ENCODE measurements around the gene EIPR1. TPM values are rescaled to one million over a fixed set of nuclear protein-coding genes. Genes with fewer than 3 reads are reported as not detected.

The EIPR1 gene
- total and polyA plus RNA-seq, 2 donors (not counting 3 experiments of a cell fraction or from before 2014, with no cell fraction given): 30.8 to 57.3 TPM

DNA sequence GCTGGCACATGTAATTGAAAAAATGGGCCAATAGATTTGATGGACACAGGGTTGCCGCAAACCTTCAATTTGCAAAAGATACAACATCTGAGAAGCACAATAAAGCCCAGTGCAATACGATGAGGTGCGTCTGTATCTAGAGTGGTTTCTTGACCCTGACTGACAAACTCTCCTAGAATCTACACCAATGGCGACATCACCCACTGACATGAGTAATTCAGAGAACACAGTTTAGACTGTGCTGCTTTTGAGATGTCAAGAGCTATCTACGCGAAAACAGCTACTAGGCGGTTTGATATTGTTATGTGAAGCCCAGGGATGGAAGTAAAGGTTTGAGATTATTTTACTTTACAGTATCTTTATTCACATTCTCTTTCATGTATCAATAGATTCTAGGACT is 104.9 kb downstream of the EIPR1 start:
- no peaks in the 10 kb centered on the region for H3K9me1 ChIP-seq (replicated peaks; ENCODE audit: control insufficient read depth, extremely low read depth, insufficient read depth, low read length)
- FAIRE-seq: peak; percentile 59
- POLR2A ChIA-PET: no interaction called here

More for the DNA sequence above, 104.9 kb downstream of the EIPR1 start:
- TF ChIP-seq, protein P1, sequence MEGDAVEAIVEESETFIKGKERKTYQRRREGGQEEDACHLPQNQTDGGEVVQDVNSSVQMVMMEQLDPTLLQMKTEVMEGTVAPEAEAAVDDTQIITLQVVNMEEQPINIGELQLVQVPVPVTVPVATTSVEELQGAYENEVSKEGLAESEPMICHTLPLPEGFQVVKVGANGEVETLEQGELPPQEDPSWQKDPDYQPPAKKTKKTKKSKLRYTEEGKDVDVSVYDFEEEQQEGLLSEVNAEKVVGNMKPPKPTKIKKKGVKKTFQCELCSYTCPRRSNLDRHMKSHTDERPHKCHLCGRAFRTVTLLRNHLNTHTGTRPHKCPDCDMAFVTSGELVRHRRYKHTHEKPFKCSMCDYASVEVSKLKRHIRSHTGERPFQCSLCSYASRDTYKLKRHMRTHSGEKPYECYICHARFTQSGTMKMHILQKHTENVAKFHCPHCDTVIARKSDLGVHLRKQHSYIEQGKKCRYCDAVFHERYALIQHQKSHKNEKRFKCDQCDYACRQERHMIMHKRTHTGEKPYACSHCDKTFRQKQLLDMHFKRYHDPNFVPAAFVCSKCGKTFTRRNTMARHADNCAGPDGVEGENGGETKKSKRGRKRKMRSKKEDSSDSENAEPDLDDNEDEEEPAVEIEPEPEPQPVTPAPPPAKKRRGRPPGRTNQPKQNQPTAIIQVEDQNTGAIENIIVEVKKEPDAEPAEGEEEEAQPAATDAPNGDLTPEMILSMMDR (IDR thresholded peaks at IDR 0.05; ENCODE audit: extremely low read depth in 1 of 2, insufficient read depth in 1 of 2, low read depth in 1 of 2, low read length in 2 of 2): no peak
- TF ChIP-seq GATA2 (IDR thresholded peaks at IDR 0.05; ENCODE audit: insufficient read depth, insufficient read length, low read depth, low read length): no peak
- no peak for TF ChIP-seq EZH2 (IDR thresholded peaks at IDR 0.05; ENCODE audit: borderline replicate concordance, low read depth, low read length, severe bottlenecking)
- no peak for TF ChIP-seq FOS (IDR thresholded peaks at IDR 0.05; ENCODE audit: borderline replicate concordance, insufficient read depth, low read length)
- no peak for TF ChIP-seq MYC (IDR thresholded peaks at IDR 0.05; ENCODE audit: low read depth, low read length)
- no peak for TF ChIP-seq JUN (IDR thresholded peaks at IDR 0.05; ENCODE audit: borderline replicate concordance, insufficient read depth, insufficient read length, low read depth)
- TF ChIP-seq, protein P2, sequence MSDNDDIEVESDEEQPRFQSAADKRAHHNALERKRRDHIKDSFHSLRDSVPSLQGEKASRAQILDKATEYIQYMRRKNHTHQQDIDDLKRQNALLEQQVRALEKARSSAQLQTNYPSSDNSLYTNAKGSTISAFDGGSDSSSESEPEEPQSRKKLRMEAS (IDR thresholded peaks at IDR 0.05; ENCODE audit: insufficient read depth, insufficient read length): no peak
- no peak for TF ChIP-seq POLR2AphosphoS5 (IDR thresholded peaks at IDR 0.05; ENCODE audit: insufficient read depth, low read depth, low read length)
- TF ChIP-seq POLR2A (IDR thresholded peaks at IDR 0.05; ENCODE audit: low read depth, low read length): no peak
- Histone ChIP-seq H3K4me3 (replicated peaks in 1 of 3; ENCODE audit: insufficient read depth in 1 of 3, low read depth in 1 of 3, low read length in 3 of 3) (no peak overlapping the region), H2AFZ (ENCODE audit: low read depth, low read length) (no peak overlapping the region), H3K36me3 (ENCODE audit: control insufficient read depth in 2 of 2, extremely low read depth in 1 of 2, insufficient read depth in 2 of 2, low read length in 2 of 2) (no peaks in the 10 kb centered on the region), H3K79me2 (ENCODE audit: control insufficient read depth, insufficient read depth, low read length) (no peaks in the 10 kb centered on the region), H3K9ac (replicated peaks; ENCODE audit: extremely low read depth, insufficient read depth, low read length) (no peak overlapping the region), H4K20me1 (replicated peaks; ENCODE audit: control insufficient read depth, extremely low read depth, insufficient read depth, low read length) (no peaks in the 10 kb centered on the region), H3K4me1 (ENCODE audit: control insufficient read depth, extremely low read depth, insufficient read depth, low read length) (no peaks in the 10 kb centered on the region), H3K27me3 (ENCODE audit: control insufficient read depth in 2 of 2, insufficient read depth in 2 of 2, low read length in 2 of 2) (no peaks in the 10 kb centered on the region), H3K9me3 (replicated peaks; ENCODE audit: control insufficient read depth, insufficient read depth, low read length) (no peaks in the 10 kb centered on the region), H3K4me2 (ENCODE audit: insufficient read depth, low read length) (no peak overlapping the region), H3K27ac (ENCODE audit: insufficient read depth, low read depth, low read length) (no peak overlapping the region)
- dilution Hi-C loops (cut with MboI; ENCODE audit: extremely low pct_ligation_motif_present, low sequenced_read_pairs): no loop called here
- CTCF ChIA-PET: interaction anchor here (1.1 kb wide), 1 partner anchor 11 kb away, joined by 3 read pairs; no protein-coding TSS in a partner anchor
- BruUV-seq (replicated peaks): no TSS peak
- DNase-seq (ENCODE audit: low read depth, low spot score): no peak
- intact Hi-C loops (cut with micrococcal nuclease): no loop called here
